Activated naive CD8-positive, alpha-beta T cell treated with anti-CD3 and anti-CD28 coated beads, Interleukin-2, amount 10 ng/mL, durations not matched to agents 7 days and 5 days (primary cell): Measurements from ENCODE around the gene SYNPO. TPM values are rescaled to one million over a fixed set of nuclear protein-coding genes. Genes with fewer than 3 reads are reported as not detected.

ENCODE experiments used
- ATAC-seq: fragments of 150-1000 bp; cut with Tn5 transposase; one replicate; pipeline ENCODE4 v1.10.0; 2021; ENCODE audit warnings: low read depth, moderate library complexity
- POLR2A ChIA-PET: fragments of 350-600 bp; sonication (Branson Sonifier 250); formaldehyde crosslinking; loops from one replicate; lab custom pipeline; 2021; ENCODE audit warnings: antibody characterized with exemption; lab: Charles Lee
- DNase-seq: peaks from one replicate; pipeline ENCODE4 v3.0.0; 2021
- H3K27ac Mint-ChIP-seq: one replicate; pipeline ENCODE4 v1.8.0; 2022; ENCODE audit warnings: mild to moderate bottlenecking, mixed read lengths
- H3K27me3 Mint-ChIP-seq: one replicate; pipeline ENCODE4 v1.8.0; 2022; ENCODE audit warnings: mild to moderate bottlenecking, moderate library complexity, mixed read lengths
- H3K36me3 Mint-ChIP-seq: one replicate; pipeline ENCODE4 v1.8.0; 2021; ENCODE audit warnings: mild to moderate bottlenecking, mixed read lengths
- H3K4me1 Mint-ChIP-seq: one replicate; pipeline ENCODE4 v1.8.0; 2021; ENCODE audit warnings: mixed read lengths
- H3K4me3 Mint-ChIP-seq: one replicate; pipeline ENCODE4 v1.8.0; 2022; ENCODE audit warnings: mild to moderate bottlenecking, moderate library complexity, mixed read lengths
- H3K9me3 Mint-ChIP-seq: one replicate; pipeline ENCODE4 v1.8.0; 2021; ENCODE audit warnings: mixed read lengths
- total RNA-seq, 2 experiments: library from RNA; stranded (reverse); gene quantifications; one replicate each; pipeline ENCODE4 v1.2.3, GENCODE V29; 2021

SYNPO gene
- total RNA-seq, 2 experiments from 2014 or later: 0.25 to 0.28 TPM

DNA sequence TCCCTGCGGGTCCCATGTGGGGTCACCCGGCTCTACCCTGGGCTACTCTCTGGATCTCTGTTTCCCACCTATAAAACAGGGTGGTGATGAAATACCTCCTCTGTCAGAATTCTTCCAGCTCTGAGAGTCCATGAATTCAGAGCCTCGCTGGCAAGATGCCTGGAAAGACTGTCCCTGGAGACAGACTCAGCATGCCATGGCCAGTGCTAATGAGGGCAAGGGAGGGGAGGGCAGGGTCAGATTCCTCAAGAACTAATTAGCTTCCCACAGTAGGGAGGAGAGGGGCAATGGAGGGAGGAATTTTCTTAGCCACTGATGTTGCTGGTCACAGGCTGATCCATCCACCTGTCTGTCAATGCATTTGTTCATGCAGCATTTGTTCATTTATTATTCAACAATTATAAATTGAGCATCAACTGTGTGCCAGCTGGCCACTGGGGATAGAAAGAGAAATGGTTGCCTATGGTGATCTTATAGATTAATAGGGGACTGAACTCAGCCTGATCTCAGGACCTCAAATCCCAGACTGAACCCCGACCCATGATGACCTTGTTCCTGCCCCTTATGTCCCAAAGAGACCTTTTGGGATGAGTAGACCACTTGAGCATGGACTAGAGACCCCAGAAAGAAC is 4.7 kb downstream of the SYNPO start:
- ATAC-seq (no peak), DNase-seq (no peak)
- no peaks in the 10 kb centered on the region for H3K36me3 Mint-ChIP-seq
- H3K27ac Mint-ChIP-seq: no peak overlapping the region
- H3K27me3 Mint-ChIP-seq: peaks cover 11% of the 10 kb centered on the region
- H3K4me1 Mint-ChIP-seq: no peaks in the 10 kb centered on the region
- POLR2A ChIA-PET: no interaction called here
- no peaks in the 10 kb centered on the region for H3K9me3 Mint-ChIP-seq
- H3K4me3 Mint-ChIP-seq: no peak overlapping the region

GRCh38 chr5:150647275-150648251 is 7.1 kb downstream of the SYNPO start:
- Mint-ChIP-seq H3K27me3 (peaks cover 11% of the 10 kb centered on the region), H3K4me3 (no peak overlapping the region), H3K36me3 (no peaks in the 10 kb centered on the region), H3K9me3 (no peaks in the 10 kb centered on the region), H3K27ac (no peak overlapping the region), H3K4me1 (no peaks in the 10 kb centered on the region)
- ATAC-seq (no peak), DNase-seq (no peak)
- POLR2A ChIA-PET: no interaction called here

- no peak for ATAC-seq
- H3K4me3 Mint-ChIP-seq: no peak overlapping the region
- H3K9me3 Mint-ChIP-seq: no peaks in the 10 kb centered on the region
- DNase-seq: no peak
- H3K27me3 Mint-ChIP-seq: peaks cover 11% of the 10 kb centered on the region
- POLR2A ChIA-PET: no interaction called here
- H3K36me3 Mint-ChIP-seq: no peaks in the 10 kb centered on the region
- no peaks in the 10 kb centered on the region for H3K4me1 Mint-ChIP-seq
- H3K27ac Mint-ChIP-seq: no peak overlapping the region
Measured at GRCh38 chr5:150648294-150649107, 8.0 kb downstream of the SYNPO start.

- H3K9me3 Mint-ChIP-seq: no peaks in the 10 kb centered on the region
- ATAC-seq: no peak
- no peak overlapping the region for H3K27ac Mint-ChIP-seq
- H3K36me3 Mint-ChIP-seq: no peaks in the 10 kb centered on the region
- no peak for DNase-seq
- no peak overlapping the region for H3K4me3 Mint-ChIP-seq
- H3K4me1 Mint-ChIP-seq: peaks cover 2% of the 10 kb centered on the region
- POLR2A ChIA-PET: no interaction called here
- peaks cover 5% of the 10 kb centered on the region for H3K27me3 Mint-ChIP-seq
Measured at GRCh38 chr5:150649108-150650020, 8.9 kb downstream of the SYNPO start.

DNA sequence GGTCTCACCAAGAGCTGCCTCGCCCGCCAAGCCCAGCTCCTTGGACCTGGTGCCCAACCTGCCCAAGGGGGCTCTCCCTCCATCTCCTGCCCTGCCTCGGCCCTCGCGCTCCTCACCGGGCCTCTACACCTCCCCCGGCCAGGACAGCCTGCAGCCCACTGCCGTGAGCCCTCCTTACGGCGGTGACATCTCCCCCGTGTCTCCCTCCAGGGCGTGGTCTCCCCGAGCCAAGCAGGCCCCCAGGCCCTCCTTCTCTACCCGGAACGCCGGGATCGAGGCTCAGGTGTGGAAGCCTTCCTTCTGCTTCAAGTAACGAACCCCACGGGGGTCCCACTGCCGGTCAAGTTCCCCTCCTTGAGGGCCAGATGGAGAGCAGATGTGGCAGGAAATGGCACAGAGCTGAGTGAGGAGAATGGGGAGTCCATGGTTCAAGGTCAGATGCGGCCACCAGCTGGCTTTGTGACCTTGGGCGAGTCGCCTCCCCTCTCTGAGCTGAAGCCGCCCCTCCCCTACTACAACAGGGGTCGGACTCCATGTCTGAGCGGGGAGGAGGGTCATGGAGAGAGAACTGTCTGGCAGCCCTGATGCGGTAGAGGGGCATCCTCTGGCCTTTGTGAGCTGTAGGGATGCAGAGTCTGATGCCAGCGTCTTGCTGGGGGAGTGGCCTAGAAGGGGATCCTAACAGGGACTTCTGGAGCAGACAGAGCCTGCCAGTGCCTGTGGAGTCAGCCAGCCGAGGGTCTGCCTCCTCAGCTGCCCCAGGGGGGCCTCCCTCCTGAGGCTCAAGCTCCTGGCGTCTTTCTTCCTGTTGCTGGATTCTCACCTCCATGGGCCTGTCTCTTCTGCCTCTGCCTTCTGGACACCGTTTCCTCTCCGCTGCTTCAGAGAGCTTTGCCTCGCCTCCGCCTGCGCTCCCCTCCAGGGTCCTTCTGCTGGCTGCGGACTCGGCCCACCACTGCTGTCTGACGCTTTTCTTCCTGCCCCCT is 9.9 kb downstream of the SYNPO start:
- ATAC-seq (no peak), DNase-seq (no peak)
- POLR2A ChIA-PET: no interaction called here
- H3K4me3 Mint-ChIP-seq: no peak overlapping the region
- H3K27ac Mint-ChIP-seq: no peak overlapping the region
- peaks cover 2% of the 10 kb centered on the region for H3K4me1 Mint-ChIP-seq
- no peaks in the 10 kb centered on the region for H3K9me3 Mint-ChIP-seq
- H3K27me3 Mint-ChIP-seq: peaks cover 2% of the 10 kb centered on the region
- H3K36me3 Mint-ChIP-seq: no peaks in the 10 kb centered on the region

DNA sequence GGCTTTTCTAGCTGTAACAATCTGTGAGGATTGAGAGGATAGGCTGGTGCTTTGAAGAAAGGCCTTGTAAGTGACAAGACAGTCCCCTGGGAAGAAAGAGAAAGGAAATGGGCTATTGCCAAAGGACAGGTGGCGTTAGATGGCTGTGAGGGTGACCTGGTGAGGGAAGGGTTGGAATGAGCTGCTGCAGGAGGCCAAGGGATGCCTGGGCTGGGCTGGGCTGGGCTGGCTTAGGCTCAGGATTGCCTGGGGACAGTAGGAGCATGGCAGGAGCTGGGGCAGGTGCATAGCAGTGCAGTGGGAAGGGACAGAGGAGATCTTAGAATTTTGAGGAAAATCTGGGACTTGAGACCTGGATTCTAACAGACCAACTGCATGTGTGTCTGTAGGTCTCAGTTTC is 10.9 kb downstream of the SYNPO start:
- no peak for DNase-seq
- POLR2A ChIA-PET: no interaction called here

DNA sequence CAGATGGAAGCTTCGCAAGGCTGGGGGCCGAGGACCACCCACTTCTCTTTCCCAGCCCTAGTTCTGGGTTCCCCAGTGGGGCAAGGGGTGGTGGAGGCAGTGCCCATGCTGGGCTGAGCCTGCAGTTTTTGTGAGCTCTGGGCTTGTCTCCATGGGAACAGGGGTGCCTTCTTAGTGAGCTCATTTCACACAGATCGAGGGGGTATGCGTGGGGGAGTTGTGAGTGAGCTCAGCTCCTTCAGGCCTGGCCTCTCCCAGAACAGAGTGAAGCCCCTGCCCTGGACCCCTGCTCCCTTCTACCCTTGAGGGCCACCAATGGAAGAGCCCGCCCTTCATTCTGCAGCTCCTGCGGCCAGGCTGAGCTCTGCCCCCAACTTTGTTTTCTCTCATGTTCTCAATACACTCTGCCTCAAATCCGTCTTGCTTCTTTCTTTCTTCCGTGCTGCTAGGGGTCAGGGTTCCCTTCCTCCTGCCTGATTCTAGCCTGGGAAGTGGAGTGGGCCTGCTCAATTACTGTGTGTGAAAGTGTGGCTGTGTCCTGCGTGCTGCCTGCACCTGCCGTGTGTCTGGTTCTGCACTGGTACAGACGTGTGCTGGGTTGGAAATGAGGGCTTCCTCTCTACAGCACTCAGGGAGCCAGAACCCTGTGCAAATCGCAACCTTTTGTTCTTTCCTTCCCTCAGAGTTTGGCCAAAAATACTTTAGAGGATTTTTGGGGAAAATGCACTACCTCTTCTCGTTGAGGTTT is 11.6 kb downstream of the SYNPO start:
- DNase-seq (no peak), ATAC-seq (no peak)
- peaks cover 4% of the 10 kb centered on the region for H3K4me1 Mint-ChIP-seq
- H3K4me3 Mint-ChIP-seq: no peak overlapping the region
- no peaks in the 10 kb centered on the region for H3K36me3 Mint-ChIP-seq
- H3K27me3 Mint-ChIP-seq: peaks cover 5% of the 10 kb centered on the region
- H3K27ac Mint-ChIP-seq: no peak overlapping the region
- POLR2A ChIA-PET: no interaction called here
- H3K9me3 Mint-ChIP-seq: no peaks in the 10 kb centered on the region

More for the DNA sequence above, 10.9 kb downstream of the SYNPO start:
- no peak for ATAC-seq
- Mint-ChIP-seq H3K27ac (no peak overlapping the region), H3K27me3 (peaks cover 5% of the 10 kb centered on the region), H3K36me3 (no peaks in the 10 kb centered on the region), H3K4me1 (peaks cover 4% of the 10 kb centered on the region), H3K9me3 (no peaks in the 10 kb centered on the region), H3K4me3 (no peak overlapping the region)

GRCh38 chr5:150653145-150653761 is 12.8 kb downstream of the SYNPO start:
- Mint-ChIP-seq H3K36me3 (no peaks in the 10 kb centered on the region), H3K4me1 (peaks cover 4% of the 10 kb centered on the region), H3K27me3 (peaks cover 5% of the 10 kb centered on the region), H3K27ac (no peak overlapping the region), H3K4me3 (no peak overlapping the region), H3K9me3 (no peaks in the 10 kb centered on the region)
- no peak for ATAC-seq
- POLR2A ChIA-PET: no interaction called here
- DNase-seq: no peak

- POLR2A ChIA-PET: no interaction called here
- no peak overlapping the region for H3K27ac Mint-ChIP-seq
Measured at GRCh38 chr5:150653762-150654556, 13.5 kb downstream of the SYNPO start.

DNA sequence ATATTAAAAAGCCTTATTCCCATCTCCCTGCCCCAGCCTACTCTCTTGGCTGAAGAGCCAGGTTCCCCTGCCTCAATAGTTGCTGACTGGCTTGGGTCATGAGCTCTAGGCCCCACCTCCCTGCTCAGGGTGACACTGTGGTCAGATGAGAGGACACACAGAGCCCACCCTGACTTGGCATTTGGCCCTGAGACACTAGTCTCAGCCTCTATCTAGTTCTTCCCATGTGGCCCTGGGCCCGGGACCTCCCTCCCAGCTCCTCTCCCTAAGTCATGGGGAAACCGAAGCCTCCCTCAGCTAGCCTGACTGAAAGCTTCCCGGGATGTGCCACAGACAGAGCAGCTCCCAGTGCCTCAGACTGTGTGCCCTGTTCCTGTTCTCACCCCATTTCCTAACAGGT is 14.8 kb downstream of the SYNPO start:
- POLR2A ChIA-PET: interaction anchor here (1.3 to 2.0 kb wide), 2 partner anchors 123 to 191 kb away, joined by 3 to 8 read pairs; partner anchors contain the start of genes IRGM and SMIM3
- no peak overlapping the region for H3K27ac Mint-ChIP-seq
- no peaks in the 10 kb centered on the region for H3K36me3 Mint-ChIP-seq
- H3K27me3 Mint-ChIP-seq: peaks cover 10% of the 10 kb centered on the region
- DNase-seq (no peak), ATAC-seq (no peak)
- no peak overlapping the region for H3K4me3 Mint-ChIP-seq
- H3K4me1 Mint-ChIP-seq: peaks cover 4% of the 10 kb centered on the region
- H3K9me3 Mint-ChIP-seq: no peaks in the 10 kb centered on the region

More at GRCh38 chr5:150653762-150654556, 13.5 kb downstream of the SYNPO start:
- peaks cover 4% of the 10 kb centered on the region for H3K4me1 Mint-ChIP-seq
- DNase-seq: no peak
- H3K27me3 Mint-ChIP-seq: peaks cover 7% of the 10 kb centered on the region
- ATAC-seq: no peak
- no peaks in the 10 kb centered on the region for H3K36me3 Mint-ChIP-seq
- H3K4me3 Mint-ChIP-seq: no peak overlapping the region
- no peaks in the 10 kb centered on the region for H3K9me3 Mint-ChIP-seq
